ENCODE results near the gene FTSJ3.

- TF ChIP-seq CTCF (IDR thresholded peaks at IDR 0.05) (no peak), POLR2A (IDR thresholded peaks at IDR 0.05) (no peak), EP300 (IDR thresholded peaks at IDR 0.05) (peak; percentile 41)
Observed at GRCh38 chr17:63838631-63839171, 11.2 kb upstream of the FTSJ3 start.

Measured in ovary (tissue), 3 donors.